T-helper 22 cell (primary cell): ENCODE measurements around the gene GSE1.
"Not testable (repeated sequence)": the region's sequence is repeated elsewhere in the genome, so short reads cannot be mapped to it uniquely, and the experiment has no call there.

ENCODE experiments used
- DNase-seq: peaks from one replicate; pipeline ENCODE4 v3.0.0-alpha.2; 2020; ENCODE audit warnings: low read depth

The GSE1 gene

GRCh38 chr16:85591381-85591780 lies 21.7 kb upstream of the GSE1 start:
- no peak for DNase-seq

- DNase-seq: not testable (repeated sequence)
Observed at GRCh38 chr16:85592277-85592676, 20.8 kb upstream of the GSE1 start.

GRCh38 chr16:85592700-85593493 lies 20.2 kb upstream of the GSE1 start:
- DNase-seq: no peak

- DNase-seq: no peak
Observed at GRCh38 chr16:85593494-85594221, 19.5 kb upstream of the GSE1 start.

- DNase-seq: no peak
Observed at GRCh38 chr16:85594273-85594977, 18.7 kb upstream of the GSE1 start.

GRCh38 chr16:85594978-85595661 lies 18.0 kb upstream of the GSE1 start:
- DNase-seq: no peak

GRCh38 chr16:85595812-85596502 lies 17.2 kb upstream of the GSE1 start:
- no peak for DNase-seq

- DNase-seq: no peak
Observed at GRCh38 chr16:85598141-85598540, 15.0 kb upstream of the GSE1 start.

- no peak for DNase-seq
Observed at GRCh38 chr16:85600078-85600477, 13.0 kb upstream of the GSE1 start.

- no peak for DNase-seq
Observed at GRCh38 chr16:85600530-85601271, 12.4 kb upstream of the GSE1 start.

GRCh38 chr16:85601272-85601639 lies 11.9 kb upstream of the GSE1 start:
- DNase-seq: no peak

GRCh38 chr16:85601730-85602401 lies 11.3 kb upstream of the GSE1 start:
- DNase-seq: no peak

- DNase-seq: no peak
Observed at GRCh38 chr16:85602402-85603202, 10.5 kb upstream of the GSE1 start.

GRCh38 chr16:85603203-85603755 lies 9.8 kb upstream of the GSE1 start:
- DNase-seq: no peak

- no peak for DNase-seq
Observed at GRCh38 chr16:85604145-85604705, 8.9 kb upstream of the GSE1 start.

- no peak for DNase-seq
Observed at GRCh38 chr16:85605051-85605911, 7.8 kb upstream of the GSE1 start.

- no peak for DNase-seq
Observed at GRCh38 chr16:85605912-85606841, 6.9 kb upstream of the GSE1 start.
